ENCODE measurements around the gene GOLT1A. TPM values are rescaled to one million over a fixed set of nuclear protein-coding genes. Genes with fewer than 3 reads are reported as not detected.

GOLT1A gene
- total RNA-seq, 1 donor from 2014 or later = under 0.01 TPM

- DNase-seq (ENCODE audit: low read depth in 2 of 2) = no peak
Measured at GRCh38 chr1:204192589-204193352, 21.0 kb downstream of the GOLT1A start.

- DNase-seq (ENCODE audit: low read depth in 2 of 2) = no peak
Measured at GRCh38 chr1:204192046-204192445, 21.7 kb downstream of the GOLT1A start.

- DNase-seq (ENCODE audit: low read depth in 2 of 2) = peak in 1 of 2 donors; percentile 30
Measured at GRCh38 chr1:204191456-204191855, 22.3 kb downstream of the GOLT1A start.

GRCh38 chr1:204190212-204191211, 23.3 kb downstream of the GOLT1A start:
- DNase-seq (ENCODE audit: low read depth in 2 of 2) = peak; percentile 67 to 85

- DNase-seq (ENCODE audit: low read depth in 2 of 2) = peak in 1 of 2 donors; percentile 51
Measured at GRCh38 chr1:204188959-204189639, 24.7 kb downstream of the GOLT1A start.

- no peak for DNase-seq (ENCODE audit: low read depth in 2 of 2)
Measured at GRCh38 chr1:204186597-204186996, 27.2 kb downstream of the GOLT1A start.

GRCh38 chr1:204181116-204181515, 32.7 kb downstream of the GOLT1A start:
- DNase-seq (ENCODE audit: low read depth in 2 of 2) = no peak

- DNase-seq (ENCODE audit: low read depth in 2 of 2) = no peak
Measured at GRCh38 chr1:204180133-204180532, 33.7 kb downstream of the GOLT1A start.

- no peak for DNase-seq (ENCODE audit: low read depth in 2 of 2)
Measured at GRCh38 chr1:204178487-204179281, 35.1 kb downstream of the GOLT1A start.

- DNase-seq (ENCODE audit: low read depth in 2 of 2) = peak in 1 of 2 donors; percentile 29
Measured at GRCh38 chr1:204177133-204177532, 36.7 kb downstream of the GOLT1A start.

GRCh38 chr1:204176049-204176448, 37.7 kb downstream of the GOLT1A start:
- DNase-seq (ENCODE audit: low read depth in 2 of 2) = no peak

- DNase-seq (ENCODE audit: low read depth in 2 of 2) = no peak
Measured at GRCh38 chr1:204174958-204175357, 38.8 kb downstream of the GOLT1A start.

GRCh38 chr1:204172404-204173029, 41.3 kb downstream of the GOLT1A start:
- no peak for DNase-seq (ENCODE audit: low read depth in 2 of 2)

- DNase-seq (ENCODE audit: low read depth in 2 of 2) = peak; percentile 84 to 88
Measured at GRCh38 chr1:204171751-204172178, 42.0 kb downstream of the GOLT1A start.

- DNase-seq (ENCODE audit: low read depth in 2 of 2) = no peak
Measured at GRCh38 chr1:204170494-204171155, 43.2 kb downstream of the GOLT1A start.

GRCh38 chr1:204169858-204170257, 43.9 kb downstream of the GOLT1A start:
- peak in 1 of 2 donors; percentile 11 for DNase-seq (ENCODE audit: low read depth in 2 of 2)

- no peak for DNase-seq (ENCODE audit: low read depth in 2 of 2)
Measured at GRCh38 chr1:204167730-204168129, 46.1 kb downstream of the GOLT1A start.

GRCh38 chr1:204166219-204166618, 47.6 kb downstream of the GOLT1A start, which contains the start of gene REN:
REN (minus strand) TSS chr1:204166337; CDS start chr1:204166293, 44 bp downstream.
- DNase-seq (ENCODE audit: low read depth in 2 of 2) = no peak

- peak; percentile 63 to 79 for DNase-seq (ENCODE audit: low read depth in 2 of 2)
Measured at GRCh38 chr1:204162494-204163074, 51.2 kb downstream of the GOLT1A start.

Measured in lung microvascular endothelial cell (primary cell).